HEK293 (cell line): Measurements from ENCODE around the gene NEAT1.

Experiments
- GLIS1 ChIP-seq: fragments of 450-650 bp; formaldehyde crosslinking; IDR thresholded peaks from 2 replicates; pipeline ENCODE4 v1.5.1; 2016; ENCODE audit warnings: missing biosample characterization, missing genetic modification characterization
- HOXC10 ChIP-seq: sonication (generic); formaldehyde crosslinking; IDR thresholded peaks from 2 replicates; pipeline ENCODE4 v1.8.1; 2023; ENCODE audit warnings: mild to moderate bottlenecking, missing genetic modification reagents
- KLF1 ChIP-seq: fragments of 450-650 bp; formaldehyde crosslinking; IDR thresholded peaks from 2 replicates; pipeline ENCODE4 v1.5.1; 2016; ENCODE audit warnings: missing biosample characterization, missing genetic modification characterization
- KLF8 ChIP-seq: fragments of 450-650 bp; formaldehyde crosslinking; IDR thresholded peaks from 2 replicates; pipeline ENCODE4 v1.5.1; 2016; ENCODE audit warnings: missing biosample characterization, missing genetic modification characterization
- MYNN ChIP-seq: fragments of 450-650 bp; formaldehyde crosslinking; IDR thresholded peaks from 2 replicates; pipeline ENCODE4 v1.5.1; 2016; ENCODE audit warnings: missing biosample characterization, missing genetic modification characterization, borderline replicate concordance
- PRDM6 ChIP-seq: fragments of 450-650 bp; formaldehyde crosslinking; IDR thresholded peaks from 2 replicates; pipeline ENCODE4 v1.5.1; 2017; ENCODE audit warnings: missing biosample characterization, missing genetic modification characterization
- REPIN1 ChIP-seq: fragments of 450-650 bp; formaldehyde crosslinking; IDR thresholded peaks from 2 replicates; pipeline ENCODE4 v1.5.1; 2017; ENCODE audit warnings: missing biosample characterization, missing genetic modification characterization, low read depth
- SP2 ChIP-seq: fragments of 450-650 bp; formaldehyde crosslinking; IDR thresholded peaks from 2 replicates; pipeline ENCODE4 v1.5.1; 2016; ENCODE audit warnings: missing biosample characterization, missing genetic modification characterization
- SP7 ChIP-seq: fragments of 450-650 bp; formaldehyde crosslinking; IDR thresholded peaks from 2 replicates; pipeline ENCODE4 v1.5.1; 2016; ENCODE audit warnings: missing biosample characterization, missing genetic modification characterization
- ZBTB17 ChIP-seq: fragments of 450-650 bp; formaldehyde crosslinking; IDR thresholded peaks from 2 replicates; pipeline ENCODE4 v1.5.1; 2016; ENCODE audit warnings: missing biosample characterization, missing genetic modification characterization
- ZIC2 ChIP-seq: fragments of 450-650 bp; formaldehyde crosslinking; IDR thresholded peaks from 2 replicates; pipeline ENCODE4 v1.5.1; 2016; ENCODE audit warnings: missing biosample characterization, missing genetic modification characterization
- ZNF132 ChIP-seq: fragments of 450-650 bp; formaldehyde crosslinking; IDR thresholded peaks from 2 replicates; pipeline ENCODE4 v1.5.1; 2017; ENCODE audit warnings: missing biosample characterization, missing genetic modification characterization, borderline replicate concordance
- ZNF157 ChIP-seq: fragments of 450-650 bp; formaldehyde crosslinking; IDR thresholded peaks from 2 replicates; pipeline ENCODE4 v1.5.1; 2016; ENCODE audit warnings: missing biosample characterization, missing genetic modification characterization
- ZNF175 ChIP-seq: fragments of 450-650 bp; formaldehyde crosslinking; IDR thresholded peaks from 2 replicates; pipeline ENCODE4 v1.5.1; 2016; ENCODE audit warnings: missing biosample characterization, missing genetic modification characterization
- ZNF266 ChIP-seq: fragments of 450-650 bp; formaldehyde crosslinking; IDR thresholded peaks from 2 replicates; pipeline ENCODE4 v1.5.1; 2016; ENCODE audit warnings: missing biosample characterization, missing genetic modification characterization, low read depth
- ZNF324 ChIP-seq: fragments of 450-650 bp; formaldehyde crosslinking; IDR thresholded peaks from 2 replicates; pipeline ENCODE4 v1.5.1; 2016; ENCODE audit warnings: missing biosample characterization, missing genetic modification characterization
- ZNF341 ChIP-seq: fragments of 450-650 bp; formaldehyde crosslinking; IDR thresholded peaks from 2 replicates; pipeline ENCODE4; 2016; ENCODE audit warnings: low read depth, missing biosample characterization, missing genetic modification characterization
- ZNF366 ChIP-seq: fragments of 450-650 bp; formaldehyde crosslinking; conservative IDR thresholded peaks from 2 replicates; pipeline ENCODE4 v1.5.1; 2016; ENCODE audit warnings: missing biosample characterization, missing genetic modification characterization
- ZNF394 ChIP-seq: fragments of 450-650 bp; formaldehyde crosslinking; IDR thresholded peaks from 2 replicates; pipeline ENCODE4 v1.5.1; 2016; ENCODE audit warnings: missing biosample characterization, missing genetic modification characterization, mild to moderate bottlenecking, moderate library complexity, borderline replicate concordance
- ZNF501 ChIP-seq: fragments of 450-650 bp; formaldehyde crosslinking; IDR thresholded peaks from 2 replicates; pipeline ENCODE4 v1.5.1; 2016; ENCODE audit warnings: missing biosample characterization, missing genetic modification characterization
- ZNF521 ChIP-seq: fragments of 450-650 bp; formaldehyde crosslinking; IDR thresholded peaks from 2 replicates; pipeline ENCODE4 v1.5.1; 2017; ENCODE audit warnings: missing biosample characterization, mild to moderate bottlenecking, missing genetic modification characterization
- ZNF555 ChIP-seq: fragments of 450-650 bp; formaldehyde crosslinking; conservative IDR thresholded peaks from 2 replicates; pipeline ENCODE4 v1.5.1; 2017; ENCODE audit warnings: missing biosample characterization, mild to moderate bottlenecking, missing genetic modification characterization, inconsistent platforms
- ZNF558 ChIP-seq: fragments of 450-650 bp; formaldehyde crosslinking; IDR thresholded peaks from 2 replicates; pipeline ENCODE4 v1.5.1; 2016; ENCODE audit warnings: missing biosample characterization, missing genetic modification characterization
- ZNF658 ChIP-seq: fragments of 450-650 bp; formaldehyde crosslinking; IDR thresholded peaks from 2 replicates; pipeline ENCODE4; 2016; ENCODE audit warnings: missing biosample characterization, missing genetic modification characterization
- ZNF791 ChIP-seq: fragments of 450-650 bp; formaldehyde crosslinking; IDR thresholded peaks from 2 replicates; pipeline ENCODE4 v1.5.1; 2016; ENCODE audit warnings: missing biosample characterization, missing genetic modification characterization
- ZNF792 ChIP-seq: fragments of 450-650 bp; formaldehyde crosslinking; IDR thresholded peaks from 2 replicates; pipeline ENCODE4 v1.5.1; 2016; ENCODE audit warnings: missing biosample characterization, missing genetic modification characterization
- ZNF830 ChIP-seq: fragments of 450-650 bp; IDR thresholded peaks from 2 replicates; pipeline ENCODE4 v1.5.0; 2018; ENCODE audit warnings: missing biosample characterization, missing genetic modification characterization, low read depth, mild to moderate bottlenecking, moderate library complexity
- TF ChIP-seq, protein P1 (sequence below): fragments of 450-650 bp; formaldehyde crosslinking; IDR thresholded peaks from 2 replicates; pipeline ENCODE4 v1.5.1; 2016; ENCODE audit warnings: missing biosample characterization, missing genetic modification characterization
- TF ChIP-seq, protein P2 (sequence below): fragments of 450-650 bp; formaldehyde crosslinking; IDR thresholded peaks from 2 replicates; pipeline ENCODE4 v1.5.1; 2016; ENCODE audit warnings: missing biosample characterization, missing genetic modification characterization
- TF ChIP-seq, protein P3 (sequence below): fragments of 450-650 bp; IDR thresholded peaks from 2 replicates; pipeline ENCODE4 v1.5.1; 2018; ENCODE audit warnings: missing biosample characterization, mild to moderate bottlenecking, missing genetic modification characterization
- TF ChIP-seq, protein P4 (sequence below): fragments of 450-650 bp; formaldehyde crosslinking; IDR thresholded peaks from 2 replicates; pipeline ENCODE4 v1.5.1; 2016; ENCODE audit warnings: missing biosample characterization, missing genetic modification characterization
- TF ChIP-seq, protein P5 (sequence below): fragments of 450-650 bp; formaldehyde crosslinking; IDR thresholded peaks from 2 replicates; pipeline ENCODE4; 2016; ENCODE audit warnings: missing biosample characterization, missing genetic modification characterization

NEAT1 gene

GRCh38 chr11:65425971-65426838, 3.6 kb downstream of the NEAT1 start (continued):
- no peak for TF ChIP-seq ZNF792
- no peak for TF ChIP-seq GLIS1 (tag by site-specific recombination)
- no peak for TF ChIP-seq ZNF132 (tag by site-specific recombination)
- peak; percentile 64 for TF ChIP-seq ZBTB17
- no peak for TF ChIP-seq SP2 (tag by site-specific recombination)
- TF ChIP-seq, protein P1, sequence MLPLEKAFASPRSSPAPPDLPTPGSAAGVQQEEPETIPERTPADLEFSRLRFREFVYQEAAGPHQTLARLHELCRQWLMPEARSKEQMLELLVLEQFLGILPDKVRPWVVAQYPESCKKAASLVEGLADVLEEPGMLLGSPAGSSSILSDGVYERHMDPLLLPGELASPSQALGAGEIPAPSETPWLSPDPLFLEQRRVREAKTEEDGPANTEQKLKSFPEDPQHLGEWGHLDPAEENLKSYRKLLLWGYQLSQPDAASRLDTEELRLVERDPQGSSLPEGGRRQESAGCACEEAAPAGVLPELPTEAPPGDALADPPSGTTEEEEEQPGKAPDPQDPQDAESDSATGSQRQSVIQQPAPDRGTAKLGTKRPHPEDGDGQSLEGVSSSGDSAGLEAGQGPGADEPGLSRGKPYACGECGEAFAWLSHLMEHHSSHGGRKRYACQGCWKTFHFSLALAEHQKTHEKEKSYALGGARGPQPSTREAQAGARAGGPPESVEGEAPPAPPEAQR (tag by site-specific recombination) = no peak
- TF ChIP-seq ZNF501 = no peak
- TF ChIP-seq PRDM6 (tag by site-specific recombination) = peak; percentile 74
- TF ChIP-seq ZNF157 (tag by site-specific recombination) = no peak
- no peak for TF ChIP-seq ZNF555 (tag by site-specific recombination)
- TF ChIP-seq REPIN1 (tag by site-specific recombination) = no peak
- TF ChIP-seq KLF1 (tag by site-specific recombination) = no peak
- TF ChIP-seq MYNN = no peak
- TF ChIP-seq ZIC2 (tag by site-specific recombination) = no peak
- TF ChIP-seq ZNF521 (tag by site-specific recombination) = no peak
- no peak for TF ChIP-seq ZNF175 (tag by site-specific recombination)
- TF ChIP-seq, protein P2, sequence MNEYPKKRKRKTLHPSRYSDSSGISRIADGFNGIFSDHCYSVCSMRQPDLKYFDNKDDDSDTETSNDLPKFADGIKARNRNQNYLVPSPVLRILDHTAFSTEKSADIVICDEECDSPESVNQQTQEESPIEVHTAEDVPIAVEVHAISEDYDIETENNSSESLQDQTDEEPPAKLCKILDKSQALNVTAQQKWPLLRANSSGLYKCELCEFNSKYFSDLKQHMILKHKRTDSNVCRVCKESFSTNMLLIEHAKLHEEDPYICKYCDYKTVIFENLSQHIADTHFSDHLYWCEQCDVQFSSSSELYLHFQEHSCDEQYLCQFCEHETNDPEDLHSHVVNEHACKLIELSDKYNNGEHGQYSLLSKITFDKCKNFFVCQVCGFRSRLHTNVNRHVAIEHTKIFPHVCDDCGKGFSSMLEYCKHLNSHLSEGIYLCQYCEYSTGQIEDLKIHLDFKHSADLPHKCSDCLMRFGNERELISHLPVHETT (tag by site-specific recombination) = no peak
- TF ChIP-seq, protein P3, sequence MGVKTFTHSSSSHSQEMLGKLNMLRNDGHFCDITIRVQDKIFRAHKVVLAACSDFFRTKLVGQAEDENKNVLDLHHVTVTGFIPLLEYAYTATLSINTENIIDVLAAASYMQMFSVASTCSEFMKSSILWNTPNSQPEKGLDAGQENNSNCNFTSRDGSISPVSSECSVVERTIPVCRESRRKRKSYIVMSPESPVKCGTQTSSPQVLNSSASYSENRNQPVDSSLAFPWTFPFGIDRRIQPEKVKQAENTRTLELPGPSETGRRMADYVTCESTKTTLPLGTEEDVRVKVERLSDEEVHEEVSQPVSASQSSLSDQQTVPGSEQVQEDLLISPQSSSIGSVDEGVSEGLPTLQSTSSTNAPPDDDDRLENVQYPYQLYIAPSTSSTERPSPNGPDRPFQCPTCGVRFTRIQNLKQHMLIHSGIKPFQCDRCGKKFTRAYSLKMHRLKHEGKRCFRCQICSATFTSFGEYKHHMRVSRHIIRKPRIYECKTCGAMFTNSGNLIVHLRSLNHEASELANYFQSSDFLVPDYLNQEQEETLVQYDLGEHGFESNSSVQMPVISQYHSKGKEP = 0 out of 2 replicates have a peak, but pooled peaks have one; percentile 24
- TF ChIP-seq KLF8 (tag by site-specific recombination) = no peak
- no peak for TF ChIP-seq HOXC10 (CRISPR knock-in tag)
- TF ChIP-seq ZNF558 (tag by site-specific recombination) = no peak
- TF ChIP-seq ZNF791 (tag by site-specific recombination) = no peak
- no peak for TF ChIP-seq ZNF658 (tag by site-specific recombination)
- TF ChIP-seq, protein P4, sequence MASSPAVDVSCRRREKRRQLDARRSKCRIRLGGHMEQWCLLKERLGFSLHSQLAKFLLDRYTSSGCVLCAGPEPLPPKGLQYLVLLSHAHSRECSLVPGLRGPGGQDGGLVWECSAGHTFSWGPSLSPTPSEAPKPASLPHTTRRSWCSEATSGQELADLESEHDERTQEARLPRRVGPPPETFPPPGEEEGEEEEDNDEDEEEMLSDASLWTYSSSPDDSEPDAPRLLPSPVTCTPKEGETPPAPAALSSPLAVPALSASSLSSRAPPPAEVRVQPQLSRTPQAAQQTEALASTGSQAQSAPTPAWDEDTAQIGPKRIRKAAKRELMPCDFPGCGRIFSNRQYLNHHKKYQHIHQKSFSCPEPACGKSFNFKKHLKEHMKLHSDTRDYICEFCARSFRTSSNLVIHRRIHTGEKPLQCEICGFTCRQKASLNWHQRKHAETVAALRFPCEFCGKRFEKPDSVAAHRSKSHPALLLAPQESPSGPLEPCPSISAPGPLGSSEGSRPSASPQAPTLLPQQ (tag by site-specific recombination) = peak; percentile 30; the same call in 1 of the 2 replicates
- TF ChIP-seq SP7 (tag by site-specific recombination) = peak; percentile 82
- TF ChIP-seq ZNF266 = no peak
- TF ChIP-seq ZNF394 = peak; percentile 27; the same call in 1 of the 2 replicates
- no peak for TF ChIP-seq ZNF341 (tag by site-specific recombination)
- TF ChIP-seq, protein P5, sequence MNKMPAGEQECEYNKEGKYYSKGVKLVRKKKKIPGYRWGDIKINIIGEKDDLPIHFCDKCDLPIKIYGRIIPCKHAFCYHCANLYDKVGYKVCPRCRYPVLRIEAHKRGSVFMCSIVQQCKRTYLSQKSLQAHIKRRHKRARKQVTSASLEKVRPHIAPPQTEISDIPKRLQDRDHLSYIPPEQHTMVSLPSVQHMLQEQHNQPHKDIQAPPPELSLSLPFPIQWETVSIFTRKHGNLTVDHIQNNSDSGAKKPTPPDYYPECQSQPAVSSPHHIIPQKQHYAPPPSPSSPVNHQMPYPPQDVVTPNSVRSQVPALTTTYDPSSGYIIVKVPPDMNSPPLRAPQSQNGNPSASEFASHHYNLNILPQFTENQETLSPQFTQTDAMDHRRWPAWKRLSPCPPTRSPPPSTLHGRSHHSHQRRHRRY (tag by site-specific recombination) = no peak
- no peak for TF ChIP-seq ZNF830 (tag by site-specific recombination)
- peak; percentile 47; the same call in 1 of the 2 replicates for TF ChIP-seq ZNF324 (tag by site-specific recombination)
- peak; percentile 23 for TF ChIP-seq ZNF366 (tag by site-specific recombination)
